NCI-H510A treated with DMSO at 0.1 percent for 48 hours (cell line): Measurements from ENCODE around the gene DHX34.
A peak's percentile ranks its signal among the peaks of the same experiment; 100 is the strongest.
"Not testable (repeated sequence)": the region's sequence is repeated elsewhere in the genome, so short reads cannot be mapped to it uniquely, and the experiment has no call there.

Experiments used
- DNase-seq: peaks from one replicate; lab custom pipeline; 2025; lab: John Stamatoyannopoulos, UW

The DHX34 gene

GRCh38 chr19:47390533-47391488 lies 41.7 kb downstream of the DHX34 start:
- DNase-seq: no peak

GRCh38 chr19:47391510-47392223 lies 42.6 kb downstream of the DHX34 start:
- peak; percentile 63 for DNase-seq

GRCh38 chr19:47398707-47399597 lies 49.8 kb downstream of the DHX34 start:
- DNase-seq: no peak

GRCh38 chr19:47402504-47402903 lies 53.4 kb downstream of the DHX34 start:
- DNase-seq: no peak

GRCh38 chr19:47404334-47405196 lies 55.5 kb downstream of the DHX34 start:
- no peak for DNase-seq

- no peak for DNase-seq
These were observed 56.1 kb downstream of the DHX34 start for GRCh38 chr19:47405197-47405550.

- no peak for DNase-seq
These were observed 56.8 kb downstream of the DHX34 start for GRCh38 chr19:47405854-47406417.

- DNase-seq: no peak
These were observed 57.7 kb downstream of the DHX34 start for GRCh38 chr19:47406711-47407416.

GRCh38 chr19:47407417-47407774 lies 58.3 kb downstream of the DHX34 start:
- DNase-seq: no peak

GRCh38 chr19:47408156-47408938 lies 59.2 kb downstream of the DHX34 start:
- DNase-seq: no peak

- no peak for DNase-seq
These were observed 62.0 kb downstream of the DHX34 start for GRCh38 chr19:47411101-47411500.

GRCh38 chr19:47411696-47412095 lies 62.6 kb downstream of the DHX34 start:
- DNase-seq: not testable (repeated sequence)

- no peak for DNase-seq
These were observed 64.8 kb downstream of the DHX34 start for GRCh38 chr19:47413941-47414340.

GRCh38 chr19:47414469-47414868 lies 65.4 kb downstream of the DHX34 start:
- DNase-seq: no peak

- DNase-seq: no peak
These were observed 67.0 kb downstream of the DHX34 start for GRCh38 chr19:47415953-47416642.

- no peak for DNase-seq
These were observed 67.5 kb downstream of the DHX34 start for GRCh38 chr19:47416643-47416985.

GRCh38 chr19:47417107-47417745 lies 68.1 kb downstream of the DHX34 start:
- DNase-seq: no peak
